ENCODE results near the gene PIGR.
"Not testable (repeated sequence)": the region's sequence is repeated elsewhere in the genome, so short reads cannot be mapped to it uniquely, and the experiment has no call there.

PIGR gene

DNA sequence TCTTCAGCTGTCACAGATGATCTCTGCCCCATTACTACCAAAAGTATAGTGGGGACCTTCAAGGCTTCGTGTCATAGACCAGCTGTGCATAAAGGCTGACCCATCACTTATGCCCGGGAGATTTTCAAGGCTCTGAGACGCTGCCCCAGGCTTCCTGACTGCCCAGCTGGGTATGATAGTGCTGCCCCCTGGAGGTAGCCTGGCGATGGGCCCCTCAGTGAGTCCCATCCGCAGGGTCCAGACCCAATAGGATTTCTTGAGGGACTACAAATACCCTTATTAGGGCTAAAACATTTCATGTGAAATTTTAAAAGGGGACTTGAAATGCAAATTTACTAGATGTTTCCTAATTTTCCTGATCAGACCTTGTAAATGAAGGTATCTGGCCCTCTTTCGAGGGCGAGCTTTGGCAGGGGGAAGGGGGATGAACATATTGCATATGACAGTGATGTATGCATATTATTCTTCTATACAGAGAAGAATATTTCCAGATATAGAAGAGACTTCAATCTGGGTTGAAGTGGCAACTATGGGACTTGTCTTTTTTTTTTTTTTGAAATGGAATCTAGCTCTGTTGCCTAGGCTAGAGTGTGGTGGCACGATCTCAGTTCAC is 12.8 kb downstream of the PIGR start:
- peak; percentile 36 for DNase-seq

GRCh38 chr1:206932177-206932576 is 14.1 kb downstream of the PIGR start:
- no peak for DNase-seq

- DNase-seq, result no peak
Observed at GRCh38 chr1:206931709-206932108, 14.6 kb downstream of the PIGR start.

DNA sequence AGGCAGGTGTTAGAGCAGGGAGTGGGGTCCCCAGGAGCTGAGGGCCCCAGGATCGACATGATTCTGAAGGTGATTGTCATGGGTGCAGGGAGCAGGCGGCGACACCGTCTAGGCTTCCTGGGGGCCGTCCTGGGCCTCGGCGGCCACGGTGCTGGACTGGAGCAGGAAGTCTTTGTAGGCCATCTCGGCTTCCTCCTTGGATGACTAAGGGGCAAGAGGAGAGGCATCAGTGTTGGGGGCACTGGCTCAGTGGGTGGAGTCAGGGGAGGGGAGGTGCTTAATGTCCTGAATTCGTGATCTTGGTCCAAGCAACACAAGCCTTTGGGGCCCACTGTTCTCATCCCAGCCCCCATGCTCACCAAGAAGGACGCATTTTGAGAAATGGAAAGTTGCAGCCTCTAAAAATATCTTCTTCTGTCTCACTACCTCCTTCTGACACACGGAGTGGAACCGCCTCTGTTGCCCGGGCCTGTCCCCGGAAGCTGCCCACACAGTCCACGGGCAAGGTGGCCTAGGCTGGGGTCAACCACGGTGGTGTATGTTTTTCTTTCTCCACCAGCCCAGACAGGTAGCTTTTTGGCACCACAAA is 16.0 kb downstream of the PIGR start:
- no peak for DNase-seq

- no peak for DNase-seq
Observed at GRCh38 chr1:206929524-206929923, 16.7 kb downstream of the PIGR start.

- no peak for DNase-seq
Observed at GRCh38 chr1:206926286-206926685, 20.0 kb downstream of the PIGR start.

DNA sequence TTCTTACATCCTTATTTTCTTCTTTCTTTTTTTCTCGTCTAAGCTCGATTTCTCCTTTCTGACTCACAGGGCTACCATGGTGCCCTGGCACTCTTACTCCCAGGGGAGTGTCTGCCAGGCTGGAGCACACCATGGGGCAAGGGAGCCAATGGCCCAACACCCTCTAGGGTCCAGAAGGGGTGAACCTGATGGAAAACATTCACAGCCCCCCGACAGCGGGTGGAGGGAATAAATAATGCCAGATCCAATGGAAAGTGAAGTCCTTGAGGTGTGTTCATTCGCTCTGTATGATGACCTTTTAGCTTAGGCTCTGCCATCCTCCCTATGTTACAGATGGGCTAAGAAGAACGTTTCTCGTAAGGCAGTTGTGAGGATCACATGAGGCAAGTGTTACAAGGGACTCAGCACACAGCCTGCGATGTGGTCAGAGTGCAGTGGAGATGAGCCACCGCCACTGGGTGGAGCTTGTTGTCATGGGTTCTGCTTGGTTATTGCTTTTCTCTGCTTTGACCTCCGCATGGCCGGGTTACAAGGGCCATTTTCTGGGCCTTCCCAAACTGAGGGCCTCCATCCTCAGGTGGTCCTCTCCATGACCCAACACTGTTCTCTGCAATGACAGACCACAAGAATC is 21.0 kb downstream of the PIGR start:
- peak; percentile 17 for DNase-seq

GRCh38 chr1:206924592-206925105 is 21.6 kb downstream of the PIGR start:
- no peak for DNase-seq

DNA sequence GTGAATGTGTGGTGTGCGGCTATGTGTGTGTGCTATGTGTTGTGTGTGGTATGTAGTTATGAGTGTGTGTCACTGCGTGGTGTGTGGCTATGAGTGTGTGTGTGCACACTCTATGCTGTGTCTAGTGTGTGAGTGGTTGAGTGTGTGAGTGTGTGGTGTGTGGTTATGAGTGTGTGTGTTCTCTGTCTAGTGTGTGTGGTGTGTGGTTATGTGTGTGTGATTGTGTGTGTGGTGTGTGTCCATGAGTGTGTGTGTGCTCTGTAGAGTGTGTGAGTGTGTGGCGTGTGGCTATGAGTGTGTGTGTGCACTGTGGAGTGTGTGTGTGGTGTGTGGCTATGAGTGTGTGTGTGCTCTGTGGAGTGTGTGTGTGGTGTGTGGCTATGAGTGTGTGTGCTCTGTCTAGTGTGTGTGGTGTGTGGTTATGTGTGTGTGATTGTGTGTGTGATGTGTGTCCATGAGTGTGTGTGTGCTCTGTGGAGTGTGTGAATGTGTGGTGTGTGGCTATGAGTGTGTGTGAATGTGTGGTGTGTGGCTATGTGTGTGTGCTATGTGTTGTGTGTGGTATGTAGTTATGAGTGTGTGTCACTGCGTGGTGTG is 22.2 kb downstream of the PIGR start:
- DNase-seq, result not testable (repeated sequence)

DNA sequence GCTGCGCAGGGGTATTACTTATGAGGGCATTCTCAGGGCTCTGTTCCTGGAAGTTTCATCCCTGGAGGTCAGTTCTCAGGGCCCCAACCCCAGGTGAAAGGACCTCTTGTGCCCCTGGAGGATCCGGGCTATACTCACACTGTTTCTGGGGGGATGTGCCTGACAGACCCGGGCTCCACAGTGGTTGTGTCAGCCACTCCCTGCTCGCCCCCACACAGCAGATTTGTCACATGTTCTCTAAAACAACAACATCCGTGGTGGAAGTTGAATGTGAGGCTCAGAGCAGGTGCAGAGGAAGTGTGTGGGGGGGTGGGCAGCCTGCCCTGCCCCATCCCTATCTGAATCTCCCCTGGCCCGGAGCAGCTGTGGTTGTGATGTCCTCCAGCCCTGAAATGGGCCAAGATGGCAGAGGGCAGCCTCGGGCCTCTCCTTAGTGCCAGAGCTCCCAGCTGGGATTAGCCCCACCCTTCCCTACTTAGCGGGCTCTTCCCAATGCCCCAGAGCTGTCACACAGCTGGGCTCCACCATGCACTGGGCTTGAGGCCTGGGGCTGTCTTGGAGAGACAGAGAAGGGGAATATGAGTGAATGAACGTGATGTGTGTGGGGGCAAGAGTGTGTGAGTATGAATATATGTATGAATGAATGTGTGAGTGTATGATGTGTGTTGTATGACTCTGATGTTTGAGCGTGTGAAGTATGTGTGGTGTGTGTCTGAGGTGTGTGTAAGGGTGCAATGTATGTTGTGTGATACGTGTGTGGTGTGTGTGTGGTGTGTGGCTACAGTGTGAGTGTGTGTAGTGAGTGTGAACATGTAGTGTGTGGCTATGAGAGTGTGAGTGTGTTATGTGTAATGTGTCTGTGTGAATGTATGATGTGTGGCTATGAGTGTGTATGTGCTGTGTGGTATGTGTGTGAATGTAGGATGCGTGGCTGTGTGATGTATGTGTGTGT is 23.0 kb downstream of the PIGR start:
- DNase-seq, result no peak

DNA sequence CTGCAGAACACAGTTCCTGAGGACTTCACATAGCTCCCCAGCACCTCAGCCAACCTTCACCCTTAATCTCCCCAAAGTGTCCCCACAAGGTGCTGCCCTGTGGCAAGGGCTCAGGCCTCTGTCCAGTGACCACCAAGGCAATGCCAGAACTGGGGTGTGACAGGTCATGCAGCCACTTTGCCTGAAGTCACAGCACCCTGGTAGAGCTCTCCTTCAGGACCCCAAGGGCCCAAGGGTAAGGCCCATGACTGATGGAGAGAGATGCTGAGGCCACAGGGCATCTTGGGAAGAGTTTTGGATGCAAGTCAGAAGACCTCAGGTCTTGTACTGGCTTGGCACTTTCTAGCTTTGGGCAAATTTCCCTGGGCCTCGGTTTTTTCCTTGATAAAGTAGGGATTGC is 23.7 kb downstream of the PIGR start:
- no peak for DNase-seq

DNA sequence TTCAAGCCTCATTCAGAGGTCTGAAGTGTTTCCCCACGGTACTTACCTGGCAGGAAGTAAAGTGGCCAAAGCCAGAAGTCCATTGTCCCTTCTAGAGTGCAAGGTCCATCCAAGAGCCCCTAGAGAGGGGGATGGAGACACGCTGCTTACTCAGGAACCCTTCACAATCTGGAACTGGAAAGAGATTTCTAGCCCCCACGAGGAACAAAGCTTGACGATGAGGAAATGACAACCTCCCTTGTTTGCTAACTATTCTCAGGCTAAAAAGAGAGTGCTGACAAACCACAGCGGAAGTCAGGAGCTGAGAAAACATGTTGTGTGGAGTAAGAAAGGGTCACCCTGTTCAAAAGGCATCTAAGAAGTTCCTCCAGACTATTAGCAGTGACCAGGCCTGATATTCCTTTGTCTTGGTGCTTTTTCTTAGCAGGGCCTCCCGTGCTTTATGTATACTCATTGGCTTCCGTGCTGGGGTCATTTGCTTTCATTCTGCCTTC is 24.4 kb downstream of the PIGR start, which contains the start of gene FCMR:
Gene FCMR (minus strand): TSS at position 170 of the 494 bp plus-strand sequence. CDS start 87 bp downstream, at position 83.
- no peak for DNase-seq

DNA sequence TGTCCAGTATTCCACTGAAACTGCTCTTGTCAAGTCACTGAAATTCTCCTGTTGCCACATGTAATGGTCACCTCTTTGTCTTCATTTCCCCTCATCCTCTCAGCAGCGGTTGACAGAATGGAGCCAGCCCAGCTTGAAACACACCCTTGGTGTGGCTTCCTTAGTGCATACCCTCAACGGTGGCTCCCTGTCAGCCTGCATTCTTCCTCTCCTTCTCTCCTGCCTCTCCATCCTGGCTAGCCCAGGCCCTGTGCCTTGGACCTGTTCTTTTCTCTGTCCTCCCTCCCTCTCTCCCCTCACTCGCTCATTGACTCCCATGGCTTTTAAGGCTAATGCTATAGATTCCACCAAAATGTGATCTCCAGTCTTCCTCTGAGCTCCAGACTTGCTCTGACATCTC is 28.2 kb downstream of the PIGR start:
- DNase-seq, result no peak

- DNase-seq, result no peak
Observed at GRCh38 chr1:206916000-206916709, 30.1 kb downstream of the PIGR start.

DNA sequence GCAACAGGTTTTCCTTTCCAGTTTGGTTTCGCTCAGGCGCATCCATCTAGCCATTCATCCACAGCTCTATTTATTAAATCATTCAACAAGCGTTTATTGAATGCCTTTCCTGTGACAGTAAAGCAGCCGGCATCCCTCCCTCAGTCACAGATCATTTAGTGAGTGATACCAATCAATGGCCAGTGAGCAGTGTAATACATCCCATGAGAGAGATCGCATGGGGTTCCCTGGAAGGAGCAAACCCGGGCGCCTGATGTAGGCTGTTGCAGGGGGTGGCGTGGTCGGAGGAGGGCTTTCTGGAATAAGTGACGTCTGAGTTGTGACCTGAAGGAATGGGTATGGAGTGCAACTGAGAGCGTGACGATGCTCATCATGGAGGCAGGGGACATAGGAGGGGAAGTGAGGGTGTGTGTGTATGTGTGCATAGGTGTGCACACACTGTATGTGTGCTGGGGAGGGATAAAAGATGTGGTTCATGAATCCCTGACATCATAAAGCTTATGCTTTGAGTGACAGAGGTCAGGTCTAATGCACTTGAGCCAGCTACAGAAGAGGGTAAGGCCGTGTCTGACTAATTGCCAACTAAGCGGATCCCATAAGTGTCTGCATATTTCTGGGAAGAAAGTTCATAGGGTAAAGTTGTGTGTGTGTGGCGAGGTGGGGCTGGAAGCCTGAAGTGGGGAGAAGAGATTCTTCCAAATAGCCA is 31.1 kb downstream of the PIGR start:
- no peak for DNase-seq

DNA sequence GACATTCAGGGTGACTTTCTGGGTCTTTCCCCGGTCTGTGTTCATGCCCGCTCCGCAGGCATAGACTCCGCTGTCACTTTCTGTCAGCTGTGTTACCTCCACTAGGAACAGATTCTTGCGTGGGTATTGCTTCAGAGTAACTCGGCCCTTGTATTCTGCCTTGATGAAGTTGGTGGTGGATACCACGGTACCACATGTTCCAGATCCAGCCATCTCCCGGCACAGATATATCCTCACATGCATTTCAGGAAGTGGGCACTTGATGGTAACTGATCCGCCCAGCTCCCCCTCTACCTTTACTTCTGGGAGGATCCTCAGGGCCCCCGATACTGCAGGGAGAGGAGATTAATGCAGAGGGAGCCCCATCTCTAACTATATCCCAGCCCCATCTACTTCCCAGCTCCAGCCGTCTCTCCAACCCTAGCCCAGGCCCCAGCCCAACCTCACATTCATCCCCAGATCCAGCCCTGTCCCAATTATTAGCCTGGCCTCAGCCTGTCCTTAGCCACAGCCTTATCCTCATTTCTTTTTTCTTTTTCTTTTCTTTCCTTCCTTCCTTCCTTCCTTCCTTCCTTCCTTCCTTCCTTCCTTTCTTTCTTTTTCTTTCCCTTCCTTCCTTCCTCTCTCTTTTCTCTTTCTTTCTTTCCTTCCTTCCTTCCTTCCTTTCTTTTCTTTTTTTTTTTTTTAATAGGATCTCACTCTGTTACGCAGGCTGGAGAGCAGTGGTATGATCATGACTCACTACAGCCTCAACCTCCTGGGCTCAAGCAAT is 32.3 kb downstream of the PIGR start:
- DNase-seq, result no peak

GRCh38 chr1:206912445-206913095 is 33.7 kb downstream of the PIGR start:
- peak; percentile 93 for DNase-seq

GRCh38 chr1:206911064-206911663 is 35.1 kb downstream of the PIGR start:
- DNase-seq, result peak; percentile 71

DNA sequence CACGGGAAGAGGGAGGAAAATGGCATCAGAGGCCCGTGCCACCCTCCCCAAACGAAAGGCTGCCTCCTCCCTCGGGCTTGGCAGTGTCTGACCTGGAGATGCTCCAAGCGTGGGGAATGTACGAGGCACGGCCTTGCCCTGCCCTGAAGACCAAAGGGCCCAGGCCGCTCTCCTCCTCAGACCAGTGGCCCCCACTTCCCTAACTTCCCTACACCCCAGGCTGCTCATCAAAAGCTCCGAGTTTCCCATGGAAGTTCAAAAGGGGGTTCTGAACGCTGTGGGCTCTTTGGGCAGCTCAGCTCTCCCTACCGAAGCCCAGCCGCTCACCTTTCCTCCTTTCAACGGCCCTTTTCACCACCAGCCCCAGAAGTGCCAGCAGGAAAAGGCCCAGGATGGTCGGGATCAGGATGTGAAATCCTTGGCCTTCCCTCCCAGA is 36.4 kb downstream of the PIGR start:
- no peak for DNase-seq

Data from NCI-H69 (cell line).